ENCODE results near the gene SMDT1.

- TF ChIP-seq REST (IDR thresholded peaks at IDR 0.05; ENCODE audit: unreplicated experiment) (no peak), EZH2phosphoT487 (IDR thresholded peaks at IDR 0.05; ENCODE audit: unreplicated experiment) (no peak), CTCF (conservative IDR thresholded peaks at IDR 0.05; ENCODE audit: low read depth in 2 of 2) (no peak)
Measured at GRCh38 chr22:42076764-42077485, 2.6 kb upstream of the SMDT1 start.

Measured in GM23338 (cell line).